ENCODE measurements around the gene AKR1B1. TPM values are rescaled to one million over a fixed set of nuclear protein-coding genes. Genes with fewer than 3 reads are reported as not detected.

The AKR1B1 gene
- total and polyA plus RNA-seq, 9 of the 15 experiments (the other 6 are each of a cell fraction or from before 2014, with no cell fraction given), result 2.0 to 10.6 (median 6.2) TPM

DNA sequence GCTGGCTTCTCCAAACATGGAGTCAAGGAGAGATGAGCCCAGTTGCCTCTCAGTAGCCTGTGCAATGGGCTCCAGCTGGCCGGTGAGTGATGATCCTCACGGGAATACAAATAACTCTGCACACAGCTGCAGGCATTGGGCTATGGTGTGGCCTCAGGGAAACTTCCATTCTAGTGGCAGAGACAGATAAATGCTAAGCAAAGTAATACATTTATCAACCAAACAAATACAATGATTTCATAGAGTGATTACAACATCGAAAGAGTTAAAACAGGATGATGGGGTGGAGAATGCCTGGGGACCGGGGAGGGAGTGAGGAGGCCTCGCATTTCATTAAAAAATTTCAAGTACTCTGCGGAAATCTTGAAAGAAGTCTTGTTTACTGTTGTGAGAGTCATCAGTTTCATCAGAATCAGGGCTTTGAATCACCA is 15.0 kb upstream of the AKR1B1 start:
- intact Hi-C loops (cut with micrococcal nuclease), result no loop called here
- Histone ChIP-seq H3K79me2 (ENCODE audit: control insufficient read depth, insufficient read depth, low read length) (no peaks in the 10 kb centered on the region), H3K9ac (ENCODE audit: insufficient read depth in 1 of 2, low read depth in 2 of 2, low read length in 2 of 2) (no peak overlapping the region), H3K4me1 (replicated peaks in 1 of 2; ENCODE audit: control insufficient read depth in 2 of 2, insufficient read depth in 2 of 2, low read length in 2 of 2) (no peaks in the 10 kb centered on the region), H3K4me2 (ENCODE audit: insufficient read depth, low read length) (no peak overlapping the region), H4K20me1 (replicated peaks; ENCODE audit: control insufficient read depth, insufficient read depth, low read length) (no peaks in the 10 kb centered on the region), H3K27ac (ENCODE audit: extremely low read depth, low read depth, low read length) (no peak overlapping the region), H3K4me3 (no peak overlapping the region), H3K36me3 (ENCODE audit: control insufficient read depth, insufficient read depth, low read length) (no peaks in the 10 kb centered on the region), H3K27me3 (ENCODE audit: control insufficient read depth in 2 of 2, insufficient read depth in 2 of 2, low read length in 2 of 2) (peaks cover 0 to 10% of the 10 kb centered on the region in 2 experiments; a peak in 2 of 5 replicates), H2AFZ (ENCODE audit: low read depth, low read length) (no peak overlapping the region), H3K9me3 (replicated peaks; ENCODE audit: control insufficient read depth, insufficient read depth, low read depth, low read length) (no peaks in the 10 kb centered on the region), H3K9me1 (ENCODE audit: control insufficient read depth, insufficient read depth, low read length) (no peaks in the 10 kb centered on the region)
- in situ Hi-C loops (cut with MboI), result no loop called here
- DNase-seq (ENCODE audit: extremely low read depth in 1 of 4, low spot score in 3 of 4) (no peak), FAIRE-seq (no peak), ATAC-seq (no peak)
- BruUV-seq (replicated peaks), result no TSS peak
- WGBS (ENCODE audit: insufficient coverage, low coverage, missing lambda C conversion rate), result 2% methylated on average over 6 of the region's 6 CpGs
- ChIA-PET CTCF (ENCODE audit: low intra/inter-chr PET ratio) (no interaction called here), POLR2A (interaction anchor here (0.5 kb wide), 1 partner anchor 11 kb away, joined by 3 read pairs; no protein-coding TSS in a partner anchor)
- TF ChIP-seq, protein P1, sequence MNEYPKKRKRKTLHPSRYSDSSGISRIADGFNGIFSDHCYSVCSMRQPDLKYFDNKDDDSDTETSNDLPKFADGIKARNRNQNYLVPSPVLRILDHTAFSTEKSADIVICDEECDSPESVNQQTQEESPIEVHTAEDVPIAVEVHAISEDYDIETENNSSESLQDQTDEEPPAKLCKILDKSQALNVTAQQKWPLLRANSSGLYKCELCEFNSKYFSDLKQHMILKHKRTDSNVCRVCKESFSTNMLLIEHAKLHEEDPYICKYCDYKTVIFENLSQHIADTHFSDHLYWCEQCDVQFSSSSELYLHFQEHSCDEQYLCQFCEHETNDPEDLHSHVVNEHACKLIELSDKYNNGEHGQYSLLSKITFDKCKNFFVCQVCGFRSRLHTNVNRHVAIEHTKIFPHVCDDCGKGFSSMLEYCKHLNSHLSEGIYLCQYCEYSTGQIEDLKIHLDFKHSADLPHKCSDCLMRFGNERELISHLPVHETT (CRISPR knock-in tag; conservative IDR thresholded peaks at IDR 0.05 in 1 of 2, IDR thresholded peaks at IDR 0.05 in 1 of 2), result no peak
- TF ChIP-seq CBFA2T2 (conservative IDR thresholded peaks at IDR 0.05) (no peak), ZNF24 (IDR thresholded peaks at IDR 0.05) (no peak), ZNF699 (CRISPR knock-in tag; IDR thresholded peaks at IDR 0.05; ENCODE audit: insufficient replicate concordance) (no peak), PCBP1 (IDR thresholded peaks at IDR 0.05; ENCODE audit: low read depth, low read length, poor library complexity, severe bottlenecking) (no peak), TAF9B (IDR thresholded peaks at IDR 0.05; ENCODE audit: partially characterized antibody) (no peak), MYBL2 (IDR thresholded peaks at IDR 0.05; ENCODE audit: low read depth) (no peak), MYBL2 (CRISPR knock-in tag; IDR thresholded peaks at IDR 0.05; ENCODE audit: borderline replicate concordance) (no peak), MYC (IDR thresholded peaks at IDR 0.05; ENCODE audit: low read depth, low read length) (no peak), MYC (CRISPR knock-in tag; IDR thresholded peaks at IDR 0.05; ENCODE audit: borderline replicate concordance, low read depth) (no peak), NRF1 (conservative IDR thresholded peaks at IDR 0.05 in 1 of 2, IDR thresholded peaks at IDR 0.05 in 1 of 2) (no peak), XRCC3 (IDR thresholded peaks at IDR 0.05) (no peak), DNMT1 (IDR thresholded peaks at IDR 0.05) (no peak), ZNF436 (CRISPR knock-in tag; IDR thresholded peaks at IDR 0.05) (no peak), HEY1 (CRISPR knock-in tag; IDR thresholded peaks at IDR 0.05; ENCODE audit: borderline replicate concordance) (no peak)
- TF ChIP-seq, protein P2, sequence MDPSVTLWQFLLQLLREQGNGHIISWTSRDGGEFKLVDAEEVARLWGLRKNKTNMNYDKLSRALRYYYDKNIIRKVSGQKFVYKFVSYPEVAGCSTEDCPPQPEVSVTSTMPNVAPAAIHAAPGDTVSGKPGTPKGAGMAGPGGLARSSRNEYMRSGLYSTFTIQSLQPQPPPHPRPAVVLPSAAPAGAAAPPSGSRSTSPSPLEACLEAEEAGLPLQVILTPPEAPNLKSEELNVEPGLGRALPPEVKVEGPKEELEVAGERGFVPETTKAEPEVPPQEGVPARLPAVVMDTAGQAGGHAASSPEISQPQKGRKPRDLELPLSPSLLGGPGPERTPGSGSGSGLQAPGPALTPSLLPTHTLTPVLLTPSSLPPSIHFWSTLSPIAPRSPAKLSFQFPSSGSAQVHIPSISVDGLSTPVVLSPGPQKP (CRISPR knock-in tag; IDR thresholded peaks at IDR 0.05), result no peak
- TF ChIP-seq, protein P3, sequence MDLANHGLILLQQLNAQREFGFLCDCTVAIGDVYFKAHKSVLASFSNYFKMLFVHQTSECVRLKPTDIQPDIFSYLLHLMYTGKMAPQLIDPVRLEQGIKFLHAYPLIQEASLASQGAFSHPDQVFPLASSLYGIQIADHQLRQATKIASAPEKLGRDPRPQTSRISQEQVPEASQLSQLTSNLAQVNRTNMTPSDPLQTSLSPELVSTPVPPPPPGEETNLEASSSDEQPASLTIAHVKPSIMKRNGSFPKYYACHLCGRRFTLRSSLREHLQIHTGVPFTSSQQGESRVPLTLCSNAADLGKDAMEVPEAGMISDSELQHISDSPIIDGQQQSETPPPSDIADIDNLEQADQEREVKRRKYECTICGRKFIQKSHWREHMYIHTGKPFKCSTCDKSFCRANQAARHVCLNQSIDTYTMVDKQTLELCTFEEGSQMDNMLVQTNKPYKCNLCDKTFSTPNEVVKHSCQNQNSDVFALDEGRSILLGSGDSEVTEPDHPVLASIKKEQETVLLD (IDR thresholded peaks at IDR 0.05), result no peak
